Glutamatergic neuron (in vitro differentiated cells): ENCODE results near the gene NMNAT2. TPM values are rescaled to one million over a fixed set of nuclear protein-coding genes. Genes with fewer than 3 reads are reported as not detected.

Source experiments
- DNase-seq: peaks from one replicate; pipeline ENCODE4 v3.0.0; 2022
- H3K27ac Mint-ChIP-seq: one replicate; pipeline ENCODE4 v1.8.0; 2020; ENCODE audit warnings: mild to moderate bottlenecking, mixed read lengths, inconsistent platforms; ENCODE audit not compliant: unreplicated experiment
- H3K27me3 Mint-ChIP-seq: one replicate; pipeline ENCODE4 v1.8.0; 2020; ENCODE audit warnings: mild to moderate bottlenecking, moderate library complexity, mixed read lengths, inconsistent platforms; ENCODE audit not compliant: unreplicated experiment
- H3K36me3 Mint-ChIP-seq: one replicate; pipeline ENCODE4 v1.8.0; 2020; ENCODE audit warnings: mild to moderate bottlenecking, mixed read lengths, inconsistent platforms; ENCODE audit not compliant: unreplicated experiment
- H3K4me1 Mint-ChIP-seq: one replicate; pipeline ENCODE4 v1.8.0; 2020; ENCODE audit warnings: mild to moderate bottlenecking, low read depth, mixed read lengths, inconsistent platforms; ENCODE audit not compliant: unreplicated experiment
- H3K4me3 Mint-ChIP-seq: one replicate; pipeline ENCODE4 v1.8.0; 2020; ENCODE audit warnings: mild to moderate bottlenecking, mixed read lengths, inconsistent platforms; ENCODE audit not compliant: unreplicated experiment
- H3K9me3 Mint-ChIP-seq: one replicate; pipeline ENCODE4 v1.8.0; 2020; ENCODE audit warnings: mild to moderate bottlenecking, moderate library complexity, mixed read lengths, inconsistent platforms; ENCODE audit not compliant: unreplicated experiment
- CTCF ChIP-seq: fragments of 200-600 bp; sonication (generic); IDR thresholded peaks from one replicate; pipeline ENCODE4 v1.5.0; 2021; ENCODE audit not compliant: partially characterized antibody, unreplicated experiment
- total RNA-seq: library from RNA; stranded (reverse); fragmentation: NEBNext Ultra II Directional; extraction: Animal tissue kit (Norgen Biotek cat#: 25700); gene quantifications from one replicate; pipeline ENCODE4 v1.2.1, GENCODE V29; 2021; ENCODE audit not compliant: unreplicated experiment

Gene NMNAT2
- total RNA-seq, 1 donor from 2014 or later, result 76.4 TPM

- no peak for DNase-seq
- H3K36me3 Mint-ChIP-seq, result peaks cover 5% of the 10 kb centered on the region
- no peak for TF ChIP-seq CTCF
- H3K4me1 Mint-ChIP-seq, result peaks cover 19% of the 10 kb centered on the region
- peak overlapping the region; percentile 13 for H3K4me3 Mint-ChIP-seq
- peaks cover 2% of the 10 kb centered on the region for H3K9me3 Mint-ChIP-seq
- H3K27me3 Mint-ChIP-seq, result no peaks in the 10 kb centered on the region
- H3K27ac Mint-ChIP-seq, result peak overlapping the region; percentile 28
These were observed 114.3 kb downstream of the NMNAT2 start for GRCh38 chr1:183303901-183304300.

- H3K4me1 Mint-ChIP-seq, result peaks cover 19% of the 10 kb centered on the region
- H3K9me3 Mint-ChIP-seq, result peaks cover 2% of the 10 kb centered on the region
- peak overlapping the region; percentile 48 for H3K4me3 Mint-ChIP-seq
- H3K27ac Mint-ChIP-seq, result no peak overlapping the region
- H3K27me3 Mint-ChIP-seq, result no peaks in the 10 kb centered on the region
- peaks cover under 1% of the 10 kb centered on the region for H3K36me3 Mint-ChIP-seq
- no peak for DNase-seq
- TF ChIP-seq CTCF, result no peak
These were observed 114.9 kb downstream of the NMNAT2 start for GRCh38 chr1:183303323-183303645.

- Mint-ChIP-seq H3K4me1 (peaks cover 19% of the 10 kb centered on the region), H3K36me3 (no peaks in the 10 kb centered on the region), H3K9me3 (peaks cover 2% of the 10 kb centered on the region), H3K27ac (no peak overlapping the region), H3K27me3 (no peaks in the 10 kb centered on the region), H3K4me3 (no peak overlapping the region)
- no peak for DNase-seq
- no peak for TF ChIP-seq CTCF
These were observed 115.5 kb downstream of the NMNAT2 start for GRCh38 chr1:183302452-183303322.

- Mint-ChIP-seq H3K27ac (no peak overlapping the region), H3K9me3 (peaks cover 2% of the 10 kb centered on the region)
- no peak for TF ChIP-seq CTCF
These were observed 116.9 kb downstream of the NMNAT2 start for GRCh38 chr1:183301239-183301638.

GRCh38 chr1:183300828-183301227 is 117.4 kb downstream of the NMNAT2 start:
- TF ChIP-seq CTCF, result no peak
- Mint-ChIP-seq H3K9me3 (peaks cover 2% of the 10 kb centered on the region), H3K4me3 (no peak overlapping the region), H3K27me3 (no peaks in the 10 kb centered on the region), H3K27ac (no peak overlapping the region), H3K4me1 (peaks cover 19% of the 10 kb centered on the region), H3K36me3 (no peaks in the 10 kb centered on the region)
- DNase-seq, result no peak

More at GRCh38 chr1:183301239-183301638, 116.9 kb downstream of the NMNAT2 start:
- peaks cover 19% of the 10 kb centered on the region for H3K4me1 Mint-ChIP-seq
- H3K4me3 Mint-ChIP-seq, result no peak overlapping the region
- DNase-seq, result no peak
- H3K27me3 Mint-ChIP-seq, result no peaks in the 10 kb centered on the region
- no peaks in the 10 kb centered on the region for H3K36me3 Mint-ChIP-seq
